Measurements from ENCODE around the gene ASAP2.

- TF ChIP-seq TAF1 (IDR thresholded peaks at IDR 0.05; ENCODE audit: low read depth, low read length): no peak
- no peak for TF ChIP-seq POLR2A (IDR thresholded peaks at IDR 0.05; ENCODE audit: low read depth, low read length)
Observed at GRCh38 chr2:9326975-9327374, 120.4 kb downstream of the ASAP2 start.
